Skeletal muscle satellite cell (primary cell): ENCODE data around the gene GGA1.
"Not testable (repeated sequence)": the region's sequence is repeated elsewhere in the genome, so short reads cannot be mapped to it uniquely, and the experiment has no call there.

Experiments used
- H3K27me3 ChIP-seq: 2 replicates; pipeline ENCODE4 v1.7.0; 2013; ENCODE audit warnings: low read length; ENCODE audit not compliant: control insufficient read depth, insufficient read depth
- H3K36me3 ChIP-seq: 2 replicates; pipeline ENCODE4 v1.7.0; 2013; ENCODE audit warnings: mild to moderate bottlenecking, control low read depth, low read length; ENCODE audit not compliant: insufficient read depth
- H3K4me1 ChIP-seq: 2 replicates; pipeline ENCODE4 v1.7.0; 2013; ENCODE audit warnings: low read length; ENCODE audit not compliant: control insufficient read depth, insufficient read depth
- H3K4me2 ChIP-seq: 2 replicates; pipeline ENCODE4 v1.7.0; 2013; ENCODE audit warnings: mild to moderate bottlenecking, low read length
- H3K4me3 ChIP-seq: 2 replicates; pipeline ENCODE4 v1.7.0; 2013; ENCODE audit warnings: low read length
- H3K9ac ChIP-seq: 2 replicates; pipeline ENCODE4 v1.7.0; 2013; ENCODE audit warnings: mild to moderate bottlenecking, low read depth, low read length, moderate library complexity
- H3K9me3 ChIP-seq: replicated peaks from 2 replicates; pipeline ENCODE4 v1.7.0; 2013; ENCODE audit warnings: mild to moderate bottlenecking, control low read depth, low read length

The GGA1 gene

GRCh38 chr22:37601540-37602442 is 6.8 kb upstream of the GGA1 start:
- Histone ChIP-seq H3K9ac (no peak overlapping the region), H3K9me3 (no peaks in the 10 kb centered on the region), H3K4me2 (peak overlapping the region; percentile 63), H3K4me1 (peaks cover 14% of the 10 kb centered on the region), H3K4me3 (no peak overlapping the region), H3K27me3 (peaks cover 23% of the 10 kb centered on the region), H3K36me3 (no peaks in the 10 kb centered on the region)

- H3K4me3 ChIP-seq, H3K9me3 ChIP-seq, H3K36me3 ChIP-seq, H3K9ac ChIP-seq, H3K4me2 ChIP-seq: not testable (repeated sequence)
- H3K27me3 ChIP-seq: peaks cover 23% of the 10 kb centered on the region
- H3K4me1 ChIP-seq: peaks cover 18% of the 10 kb centered on the region
Measured at GRCh38 chr22:37602546-37603277, 5.9 kb upstream of the GGA1 start.

- Histone ChIP-seq H3K27me3 (peaks cover 23% of the 10 kb centered on the region), H3K9me3 (no peaks in the 10 kb centered on the region), H3K36me3 (no peaks in the 10 kb centered on the region), H3K4me1 (peaks cover 20% of the 10 kb centered on the region), H3K4me2 (no peak overlapping the region), H3K4me3 (no peak overlapping the region), H3K9ac (no peak overlapping the region)
Measured at GRCh38 chr22:37604074-37604473, 4.6 kb upstream of the GGA1 start.

- Histone ChIP-seq H3K4me3 (no peak overlapping the region), H3K4me1 (peaks cover 21% of the 10 kb centered on the region), H3K4me2 (no peak overlapping the region)
Measured at GRCh38 chr22:37604875-37605274, 3.8 kb upstream of the GGA1 start.

GRCh38 chr22:37607010-37607934 is 1.4 kb upstream of the GGA1 start:
- H3K4me3 ChIP-seq: peak overlapping the region; percentile 50
- H3K4me1 ChIP-seq: peaks cover 20% of the 10 kb centered on the region
- peaks cover 17% of the 10 kb centered on the region for H3K27me3 ChIP-seq
- no peaks in the 10 kb centered on the region for H3K9me3 ChIP-seq
- peaks cover 4% of the 10 kb centered on the region for H3K36me3 ChIP-seq
- peak overlapping the region; percentile 5 for H3K9ac ChIP-seq
- H3K4me2 ChIP-seq: peak overlapping the region; percentile 70

More at GRCh38 chr22:37604875-37605274, 3.8 kb upstream of the GGA1 start:
- Histone ChIP-seq H3K36me3 (no peaks in the 10 kb centered on the region), H3K9me3 (no peaks in the 10 kb centered on the region), H3K9ac (no peak overlapping the region), H3K27me3 (peaks cover 23% of the 10 kb centered on the region)

- H3K27me3 ChIP-seq: peaks cover 13% of the 10 kb centered on the region
- H3K9ac ChIP-seq: peak overlapping the region; percentile 87
- H3K4me1 ChIP-seq: peaks cover 20% of the 10 kb centered on the region
- peak overlapping the region; percentile 79 for H3K4me2 ChIP-seq
- peak overlapping the region; percentile 82 for H3K4me3 ChIP-seq
- H3K36me3 ChIP-seq: peaks cover 4% of the 10 kb centered on the region
- no peaks in the 10 kb centered on the region for H3K9me3 ChIP-seq
Measured at GRCh38 chr22:37607935-37608476, 628 bp upstream of the GGA1 start.

GRCh38 chr22:37609240-37610152 is 862 bp downstream of the GGA1 start:
- Histone ChIP-seq H3K4me3 (peak overlapping the region; percentile 97), H3K4me2 (peak overlapping the region; percentile 99), H3K36me3 (peaks cover 9% of the 10 kb centered on the region), H3K9me3 (no peaks in the 10 kb centered on the region), H3K4me1 (peaks cover 23% of the 10 kb centered on the region), H3K27me3 (peaks cover 8% of the 10 kb centered on the region), H3K9ac (peak overlapping the region; percentile 87)

- Histone ChIP-seq H3K4me2 (peak overlapping the region; percentile 99), H3K9ac (peak overlapping the region; percentile 87), H3K4me1 (peaks cover 23% of the 10 kb centered on the region), H3K4me3 (peak overlapping the region; percentile 97)
- not testable (repeated sequence) for H3K27me3 ChIP-seq, H3K9me3 ChIP-seq, H3K36me3 ChIP-seq
Measured at GRCh38 chr22:37610153-37610475, 1.5 kb downstream of the GGA1 start.

- Histone ChIP-seq H3K9me3 (no peaks in the 10 kb centered on the region), H3K36me3 (peaks cover 9% of the 10 kb centered on the region), H3K4me2 (peak overlapping the region; percentile 99), H3K9ac (peak overlapping the region; percentile 87), H3K27me3 (no peaks in the 10 kb centered on the region), H3K4me3 (no peak overlapping the region), H3K4me1 (peaks cover 23% of the 10 kb centered on the region)
Measured at GRCh38 chr22:37610480-37611129, 2.0 kb downstream of the GGA1 start.

- Histone ChIP-seq H3K9me3 (no peaks in the 10 kb centered on the region), H3K9ac (no peak overlapping the region), H3K36me3 (peaks cover 12% of the 10 kb centered on the region), H3K27me3 (no peaks in the 10 kb centered on the region), H3K4me3 (no peak overlapping the region), H3K4me1 (peaks cover 23% of the 10 kb centered on the region), H3K4me2 (no peak overlapping the region)
Measured at GRCh38 chr22:37611207-37611606, 2.6 kb downstream of the GGA1 start.
